Caki2 (cell line): Measurements from ENCODE around the gene ZNF394. TPM values are rescaled to one million over a fixed set of nuclear protein-coding genes. Genes with fewer than 3 reads are reported as not detected.

Experiments
- DNase-seq: peaks from one replicate; pipeline ENCODE4 v3.0.0-alpha.2; 2015; ENCODE audit warnings: low read depth
- in situ Hi-C: cut with HindIII; loops from 2 replicates; pipeline ENCODE4 v1.10.0; 2016; ENCODE audit warnings: low sequenced_read_pairs, low pct_unique_long_range_greater_than_20kb, mixed read lengths
- total RNA-seq: library from RNA; depleted of rRNA; stranded (reverse); fragments of >200 nt; shearing (Covaris generic); gene quantifications from 2 replicates; pipeline ENCODE4 v1.2.3, GENCODE V29; 2014; ENCODE audit warnings: low replicate concordance; rRNA removed

Gene ZNF394
- total RNA-seq, 1 experiment from 2014 or later, result 17.8 TPM

DNA sequence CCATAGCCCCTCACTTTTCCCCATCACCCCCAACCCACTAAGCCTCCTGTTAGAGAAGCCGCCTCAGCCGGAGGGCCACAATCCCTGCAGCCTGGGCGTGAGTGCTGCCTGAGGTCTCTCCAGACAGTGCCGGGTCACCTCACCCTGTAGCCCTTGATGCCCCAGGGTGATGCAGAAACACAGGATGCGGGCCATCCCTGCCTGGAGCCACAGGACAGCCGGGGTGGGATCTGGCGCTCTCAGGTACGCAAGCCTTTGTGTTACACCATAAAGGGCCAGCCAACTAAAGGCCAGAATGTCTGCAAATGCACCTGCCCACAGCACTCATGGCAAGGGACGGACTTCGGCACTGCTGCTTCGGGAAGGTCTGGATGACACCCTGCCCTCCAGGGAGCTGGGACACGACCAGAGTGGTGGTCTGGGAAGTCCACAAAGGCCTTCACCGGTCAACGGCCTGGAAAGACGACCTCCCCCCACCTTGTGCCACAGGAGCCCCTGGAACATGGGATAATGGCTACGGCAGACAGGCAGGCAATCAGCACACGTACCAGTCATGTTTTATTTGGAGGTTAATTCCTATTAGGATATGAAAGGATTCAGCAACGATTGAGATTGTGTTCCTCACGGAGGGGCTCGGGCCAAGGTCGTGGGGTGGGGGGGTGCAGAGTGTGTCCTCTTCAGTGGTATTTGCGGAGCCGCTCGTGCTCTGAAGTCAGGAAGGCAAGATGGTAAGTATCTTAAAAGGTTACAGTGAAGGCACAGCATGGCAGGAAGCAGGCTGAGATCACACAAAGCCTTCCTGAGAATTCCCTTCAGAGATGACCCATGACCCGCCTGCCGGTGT, 42.2 kb downstream of the ZNF394 start:
- in situ Hi-C loops, result no loop called here
- no peak for DNase-seq

GRCh38 chr7:99457050-99457649, 42.9 kb downstream of the ZNF394 start:
- DNase-seq, result no peak
- in situ Hi-C loops, result no loop called here

DNA sequence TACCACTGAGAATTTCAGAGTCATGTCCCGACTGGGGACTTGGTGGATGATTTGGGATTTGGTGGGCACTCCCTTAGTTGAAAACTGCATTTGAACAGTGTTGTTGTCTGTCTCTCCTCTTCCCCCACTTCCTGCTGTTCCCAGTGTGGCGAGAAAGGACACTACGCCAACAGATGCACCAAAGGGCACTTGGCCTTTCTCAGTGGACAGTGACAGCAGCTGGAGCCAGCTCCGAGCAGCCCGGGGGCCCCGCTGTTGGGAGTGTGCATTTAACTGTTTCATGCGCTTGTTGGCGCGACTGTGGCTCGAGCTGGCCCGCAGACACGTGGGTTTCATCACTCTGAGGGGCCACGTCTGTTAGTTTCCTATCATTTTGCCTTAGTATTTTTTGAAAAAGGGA, 43.8 kb downstream of the ZNF394 start:
- no peak for DNase-seq
- in situ Hi-C loops, result no loop called here

GRCh38 chr7:99455874-99456273, 44.2 kb downstream of the ZNF394 start:
- in situ Hi-C loops, result no loop called here
- DNase-seq, result no peak

DNA sequence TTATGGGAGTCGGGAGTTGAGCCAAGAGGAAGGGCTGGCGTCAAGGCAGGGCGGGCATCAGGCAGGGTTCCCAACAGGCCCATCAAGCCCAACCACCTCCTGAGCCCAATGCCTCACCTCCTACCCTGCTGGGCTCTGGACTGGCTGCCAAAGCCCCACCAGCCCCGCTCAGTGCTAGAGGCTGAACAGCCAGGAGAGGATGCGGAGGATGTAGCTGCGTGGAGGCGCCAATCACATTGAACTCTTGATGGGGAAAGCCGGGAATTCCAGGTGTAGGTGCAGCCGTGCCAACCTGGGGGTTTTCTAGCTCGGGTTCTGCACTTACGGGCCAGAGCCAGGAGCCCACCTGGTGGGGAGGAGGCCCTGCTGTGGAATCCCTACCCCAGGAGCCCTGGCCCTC, 47.0 kb downstream of the ZNF394 start:
- DNase-seq, result no peak
- in situ Hi-C loops, result no loop called here

GRCh38 chr7:99452541-99452940, 47.5 kb downstream of the ZNF394 start:
- in situ Hi-C loops, result no loop called here
- DNase-seq, result no peak

DNA sequence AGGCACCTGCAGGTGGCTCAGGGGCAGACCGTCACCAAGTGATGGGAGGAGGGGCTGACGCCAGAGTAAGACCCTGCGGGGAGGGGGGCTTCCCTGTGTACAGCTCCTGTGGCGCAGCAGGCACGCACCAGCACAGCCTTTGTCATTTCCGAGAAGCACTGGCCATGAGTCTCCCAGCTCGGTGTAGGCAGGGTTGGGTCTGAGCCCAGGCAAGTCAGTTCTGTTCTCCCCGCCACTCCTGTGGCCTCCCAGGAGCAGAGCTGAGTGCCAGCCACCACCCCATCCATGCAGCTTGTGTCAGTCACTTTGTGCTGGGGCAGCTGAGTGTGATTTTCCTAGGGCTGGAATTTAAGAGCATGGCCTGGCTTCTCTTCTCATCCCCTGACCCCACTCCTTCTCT, 48.1 kb downstream of the ZNF394 start:
- DNase-seq, result no peak
- in situ Hi-C loops, result no loop called here

- DNase-seq, result no peak
- in situ Hi-C loops, result no loop called here
Measured at GRCh38 chr7:99449326-99449725, 50.8 kb downstream of the ZNF394 start.

- in situ Hi-C loops, result no loop called here
- DNase-seq, result no peak
Measured at GRCh38 chr7:99448855-99449254, 51.2 kb downstream of the ZNF394 start.

DNA sequence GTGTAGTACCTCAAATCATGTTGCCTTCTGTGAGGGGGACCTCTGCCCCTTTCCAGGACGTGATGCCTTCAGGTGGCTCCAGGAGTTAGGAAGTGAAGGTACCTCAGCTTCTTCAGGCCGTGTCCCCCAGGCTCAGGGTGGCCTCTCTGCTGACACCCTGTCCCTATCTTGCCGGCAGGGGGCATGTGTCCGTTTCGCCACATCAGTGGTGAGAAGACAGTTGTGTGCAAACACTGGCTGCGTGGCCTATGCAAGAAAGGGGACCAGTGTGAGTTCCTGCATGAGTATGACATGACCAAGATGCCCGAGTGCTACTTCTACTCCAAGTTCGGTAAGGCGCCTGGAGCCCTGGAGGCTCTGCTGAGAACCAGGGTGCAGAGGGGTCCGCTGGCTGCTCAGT, 52.1 kb downstream of the ZNF394 start:
- in situ Hi-C loops, result no loop called here
- DNase-seq, result no peak

- DNase-seq, result no peak
- in situ Hi-C loops, result no loop called here
Measured at GRCh38 chr7:99446096-99446495, 54.0 kb downstream of the ZNF394 start.

Other genes with a start within 250 kb of the ZNF394 start
- 0.09 and 0.24 TPM in 2 replicates for gene MYH16, start 227.4 kb downstream of the ZNF394 start, total RNA-seq
- 125 and 179 TPM in 2 replicates for gene ARPC1A, start 174.4 kb downstream of the ZNF394 start, total RNA-seq
- 491 and 523 TPM in 2 replicates for gene ARPC1B, start 125.6 kb downstream of the ZNF394 start, total RNA-seq
- gene PDAP1, start 91.7 kb downstream of the ZNF394 start, total RNA-seq, result 144 and 213 TPM in 2 replicates
- 73.2 and 100 TPM in 2 replicates for gene BUD31, start 91.3 kb downstream of the ZNF394 start, total RNA-seq
- gene PTCD1, start 61.5 kb downstream of the ZNF394 start, total RNA-seq, result 7.3 and 14.2 TPM in 2 replicates
- gene CPSF4, start 61.3 kb downstream of the ZNF394 start, total RNA-seq, result 31.4 and 31.7 TPM in 2 replicates
- 1,239 and 1,635 TPM in 2 replicates for gene ATP5MF, start 34.1 kb downstream of the ZNF394 start, total RNA-seq
- gene ZNF789, start 27.4 kb downstream of the ZNF394 start, total RNA-seq, result 8.7 and 12.2 TPM in 2 replicates
- gene ZKSCAN5, start 4.4 kb upstream of the ZNF394 start, total RNA-seq, result 5.3 and 6.7 TPM in 2 replicates
- 1.8 and 4.1 TPM in 2 replicates for gene FAM200A, start 51.8 kb upstream of the ZNF394 start, total RNA-seq
- gene ZNF655, start 58.4 kb upstream of the ZNF394 start, total RNA-seq, result 10.7 and 20.9 TPM in 2 replicates
- not detected in 2 replicates for gene TMEM225B, start 98.0 kb upstream of the ZNF394 start, total RNA-seq
- gene ZSCAN25, start 116.7 kb upstream of the ZNF394 start, total RNA-seq, result 5.3 and 11.8 TPM in 2 replicates
- 0.49 and 6.0 TPM in 2 replicates for gene CYP3A5, start 179.7 kb upstream of the ZNF394 start, total RNA-seq
- not detected in 2 replicates for gene CYP3A7, start 234.9 kb upstream of the ZNF394 start, total RNA-seq